ENCODE data around the gene MYZAP.

The MYZAP gene, protein sequence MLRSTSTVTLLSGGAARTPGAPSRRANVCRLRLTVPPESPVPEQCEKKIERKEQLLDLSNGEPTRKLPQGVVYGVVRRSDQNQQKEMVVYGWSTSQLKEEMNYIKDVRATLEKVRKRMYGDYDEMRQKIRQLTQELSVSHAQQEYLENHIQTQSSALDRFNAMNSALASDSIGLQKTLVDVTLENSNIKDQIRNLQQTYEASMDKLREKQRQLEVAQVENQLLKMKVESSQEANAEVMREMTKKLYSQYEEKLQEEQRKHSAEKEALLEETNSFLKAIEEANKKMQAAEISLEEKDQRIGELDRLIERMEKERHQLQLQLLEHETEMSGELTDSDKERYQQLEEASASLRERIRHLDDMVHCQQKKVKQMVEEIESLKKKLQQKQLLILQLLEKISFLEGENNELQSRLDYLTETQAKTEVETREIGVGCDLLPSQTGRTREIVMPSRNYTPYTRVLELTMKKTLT

GRCh38 chr15:57591822-57592367 is at the start of gene MYZAP:
MYZAP (plus strand) TSS chr15:57591904; CDS start chr15:57592035, 131 bp downstream.
- DNase-seq = peak; percentile 58

DNA sequence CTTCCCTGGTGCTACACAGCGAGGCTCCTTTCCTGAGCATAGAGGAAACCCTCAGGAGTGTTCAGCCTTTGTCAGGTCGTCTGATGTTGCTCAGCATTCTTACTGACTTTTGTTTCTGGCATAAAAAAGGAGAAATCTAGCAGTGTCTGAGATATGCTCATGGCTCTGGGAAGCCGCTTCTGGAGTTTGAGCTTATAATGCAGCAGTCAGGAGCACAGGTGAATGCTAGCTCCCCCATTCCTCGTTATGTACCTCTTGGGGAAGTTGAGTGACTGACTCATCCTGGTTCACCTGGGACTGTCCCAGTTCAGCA is 49.2 kb upstream of the MYZAP start:
- DNase-seq = no peak

GRCh38 chr15:57544848-57545480 is 46.7 kb upstream of the MYZAP start:
- no peak for DNase-seq

DNA sequence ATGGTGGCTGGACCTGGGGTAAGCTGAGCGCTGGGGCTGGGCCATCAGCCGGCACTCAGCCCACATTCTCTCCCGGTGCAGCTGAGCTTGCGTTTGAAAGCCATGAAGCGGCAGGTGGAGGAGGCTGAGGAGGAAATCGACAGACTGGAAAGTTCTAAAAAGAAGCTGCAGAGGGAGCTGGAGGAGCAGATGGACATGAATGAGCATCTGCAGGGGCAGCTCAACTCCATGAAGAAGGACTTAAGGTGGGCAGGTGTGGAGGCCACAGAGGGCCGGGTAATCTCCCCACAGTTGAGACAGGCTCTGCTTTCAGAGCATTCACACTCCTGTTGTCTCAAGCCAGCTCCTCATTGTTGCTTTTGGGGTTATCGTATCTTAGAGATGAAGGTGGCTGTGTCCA is 45.7 kb upstream of the MYZAP start:
- DNase-seq = no peak

- DNase-seq = no peak
Observed at GRCh38 chr15:57547243-57547755, 44.4 kb upstream of the MYZAP start.

DNA sequence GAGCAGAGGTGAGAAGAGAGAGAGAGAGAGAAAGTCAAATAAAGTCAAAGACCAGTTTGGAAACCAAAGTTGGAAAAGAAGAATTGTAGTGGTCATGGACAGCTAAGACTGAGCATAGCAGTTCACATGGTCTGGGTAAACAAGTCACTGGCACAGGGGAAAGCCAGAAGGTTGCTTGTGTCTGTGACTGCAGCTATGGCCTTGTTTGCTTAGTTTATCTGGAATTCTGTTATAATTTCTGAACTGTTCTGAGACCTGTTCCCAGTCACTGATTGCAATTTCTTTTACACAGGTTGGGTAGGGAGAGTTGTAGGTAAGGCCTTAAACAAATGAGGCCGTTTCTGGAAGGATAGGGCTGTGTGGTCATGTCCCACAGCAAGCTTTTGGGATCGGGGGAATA is 43.4 kb upstream of the MYZAP start:
- no peak for DNase-seq

DNA sequence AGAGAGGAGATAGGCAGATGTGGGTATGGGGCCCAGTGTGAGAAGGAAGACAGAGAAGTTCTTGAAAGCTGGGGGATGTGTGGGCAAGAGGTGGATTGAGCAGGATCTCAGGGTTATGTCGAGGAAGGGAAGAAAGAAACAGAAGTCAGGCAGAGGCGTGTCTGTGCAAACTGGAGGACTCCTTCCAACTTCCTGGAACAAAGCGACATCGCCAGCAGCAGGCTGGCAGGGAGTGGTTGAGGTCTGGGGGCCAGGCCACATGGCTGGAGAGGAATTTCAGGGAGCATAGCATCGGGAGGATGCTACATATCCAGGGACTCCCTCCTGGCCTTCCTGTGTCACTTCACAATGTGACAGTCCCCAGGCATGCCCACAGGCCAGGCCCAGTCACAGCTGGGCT is 42.9 kb upstream of the MYZAP start:
- no peak for DNase-seq

DNA sequence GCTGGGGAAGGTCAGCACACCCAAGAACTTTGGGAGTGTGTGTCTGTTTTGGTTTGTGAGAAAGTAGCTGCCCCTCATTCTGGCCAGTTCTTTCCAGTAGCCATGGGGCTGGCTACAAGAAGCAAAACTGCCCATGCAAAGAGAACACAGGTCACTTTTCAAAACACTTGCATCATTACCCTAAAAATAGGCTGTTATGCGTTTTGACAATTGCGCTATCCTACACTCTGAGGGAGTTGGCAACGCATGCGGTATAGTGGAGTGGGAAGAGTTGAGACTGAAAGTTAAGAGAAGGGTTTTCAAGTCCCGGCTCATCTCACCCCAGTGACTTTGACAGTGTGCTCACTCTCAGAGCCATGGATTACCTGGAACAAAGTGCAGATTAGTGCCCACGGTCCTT is 41.8 kb upstream of the MYZAP start:
- DNase-seq = no peak

DNA sequence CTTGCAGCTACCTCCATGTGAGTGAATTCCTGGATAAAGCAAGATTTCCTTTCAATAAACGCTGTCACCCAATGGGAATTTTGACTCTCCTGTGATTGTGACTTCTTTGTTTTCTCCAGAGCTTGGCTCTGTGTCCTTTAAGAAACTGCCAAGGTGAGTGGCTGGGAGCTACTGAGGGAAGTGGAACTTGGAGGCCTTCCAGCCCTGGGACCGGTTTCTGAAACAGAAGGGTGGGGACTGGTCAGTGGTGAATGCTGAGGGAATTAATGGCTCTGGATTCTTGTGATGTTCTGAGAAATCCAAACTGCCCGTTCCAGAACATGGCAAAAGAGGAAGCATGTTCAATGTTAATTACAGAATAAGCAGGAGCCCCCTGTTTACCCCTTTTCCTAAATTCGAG is 41.1 kb upstream of the MYZAP start:
- no peak for DNase-seq

GRCh38 chr15:57551715-57552677 is 39.7 kb upstream of the MYZAP start:
- no peak for DNase-seq

- no peak for DNase-seq
Observed at GRCh38 chr15:57552678-57553334, 38.9 kb upstream of the MYZAP start.

DNA sequence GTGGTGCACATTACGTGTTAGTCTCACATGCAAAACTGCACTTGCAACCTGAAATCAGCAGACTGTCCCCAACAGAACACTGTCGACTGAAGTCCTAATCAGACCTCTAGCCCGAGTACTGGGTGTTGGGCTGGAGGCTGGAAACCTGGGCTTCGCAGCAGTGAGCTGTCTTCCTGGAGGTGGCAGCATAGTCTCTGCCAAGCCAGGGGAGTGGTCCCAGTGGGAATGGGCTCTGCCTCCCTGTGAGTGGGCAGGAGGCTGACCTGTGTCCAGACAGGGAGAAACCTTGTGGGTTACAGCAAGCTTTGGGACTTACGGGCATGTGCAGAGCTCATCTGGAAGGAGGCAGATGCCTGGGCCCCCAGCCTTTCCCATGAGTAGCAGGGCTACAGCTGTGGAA is 38.2 kb upstream of the MYZAP start:
- DNase-seq = no peak

GRCh38 chr15:57554063-57554811 is 37.5 kb upstream of the MYZAP start:
- peak; percentile 29 for DNase-seq

- no peak for DNase-seq
Observed at GRCh38 chr15:57554812-57555179, 36.9 kb upstream of the MYZAP start.

- no peak for DNase-seq
Observed at GRCh38 chr15:57555270-57555669, 36.4 kb upstream of the MYZAP start.

DNA sequence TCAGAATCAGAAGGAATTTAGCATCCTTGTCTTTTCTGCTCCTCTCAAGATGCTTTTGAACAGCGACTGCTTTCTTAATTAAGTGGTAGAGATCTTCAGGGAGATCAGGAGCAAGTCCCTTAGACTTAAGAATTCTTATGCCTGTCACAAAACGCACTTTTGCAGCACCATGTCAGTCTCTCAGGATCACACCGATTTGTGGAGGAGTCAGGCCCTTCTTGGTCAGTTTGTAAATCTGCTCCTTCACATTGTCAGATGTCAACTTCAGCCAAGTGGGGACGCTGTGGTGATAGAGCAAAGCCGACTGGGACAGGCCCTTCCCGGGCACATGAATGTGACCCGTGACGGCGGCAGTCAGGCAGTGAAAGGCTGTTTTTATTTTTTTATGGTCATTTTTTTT is 35.7 kb upstream of the MYZAP start:
- no peak for DNase-seq

GRCh38 chr15:57557267-57557666 is 34.4 kb upstream of the MYZAP start:
- DNase-seq = no peak

DNA sequence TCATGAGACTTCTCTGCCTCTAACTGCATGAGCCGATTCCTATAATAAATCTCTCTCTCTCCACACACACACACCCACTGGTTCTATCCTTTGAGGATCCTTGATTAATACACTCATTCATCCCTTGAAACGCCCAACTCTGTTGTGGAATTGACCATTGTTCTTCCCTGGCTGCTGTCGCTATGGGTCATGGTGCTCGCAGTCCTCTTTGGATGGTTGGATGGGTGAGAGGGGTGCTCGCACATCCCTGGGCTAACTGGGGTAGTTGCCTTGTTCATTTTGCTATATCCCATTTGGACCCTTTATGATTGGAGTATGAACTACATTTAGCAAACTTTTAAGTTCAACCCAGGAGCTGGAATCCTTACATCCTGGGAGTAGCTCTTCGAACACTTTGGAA is 33.9 kb upstream of the MYZAP start:
- no peak for DNase-seq

- peak; percentile 63 for DNase-seq
Observed at GRCh38 chr15:57559875-57560274, 31.8 kb upstream of the MYZAP start.

DNA sequence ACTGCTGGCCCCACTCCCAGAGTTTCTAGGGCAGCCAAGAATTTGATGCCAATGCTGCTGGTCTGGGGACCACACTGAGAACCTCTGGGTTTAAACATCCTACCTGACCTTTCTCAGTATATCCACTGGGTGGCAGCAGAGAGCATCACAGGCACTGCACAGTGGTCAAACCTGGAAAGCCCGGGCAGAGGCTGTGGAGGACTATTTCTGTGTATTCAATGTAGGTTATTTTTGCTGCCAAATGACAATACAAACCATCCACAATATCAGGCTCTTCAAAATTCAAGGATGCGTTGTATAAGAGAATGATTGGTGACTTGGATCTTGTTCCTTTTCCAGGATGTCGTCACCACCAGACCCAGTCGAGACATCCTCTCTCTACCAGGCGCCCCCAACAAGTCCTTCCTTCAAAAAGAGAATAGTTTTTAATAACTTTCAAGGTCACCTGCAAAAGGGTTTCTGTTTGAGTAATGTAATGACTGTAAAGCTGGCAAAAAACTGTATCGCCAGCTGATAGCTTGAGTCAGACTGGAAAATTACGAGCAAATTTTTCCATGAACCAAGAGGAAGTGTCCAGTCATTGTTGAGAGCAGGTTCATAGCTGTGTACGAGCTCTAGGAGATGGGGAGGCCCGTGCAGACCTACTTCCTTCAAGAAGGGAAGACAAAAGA is 30.5 kb upstream of the MYZAP start:
- peak; percentile 78 for DNase-seq

GRCh38 chr15:57562196-57562769 is 29.4 kb upstream of the MYZAP start:
- DNase-seq = no peak

Data from DMS53 (cell line).